ENCODE data around the gene GAS2L3.

GRCh38 chr12:100651108-100651507 lies 77.6 kb downstream of the GAS2L3 start:
- TF ChIP-seq CTCF (conservative IDR thresholded peaks at IDR 0.05 in 1 of 2, IDR thresholded peaks at IDR 0.05 in 1 of 2; ENCODE audit: extremely low read depth in 1 of 2, insufficient read depth in 1 of 2, low read depth in 1 of 2, low read length in 2 of 2) (peak in 1 of 2 donors; percentile 6), EZH2 (IDR thresholded peaks at IDR 0.05; ENCODE audit: borderline replicate concordance, low read length) (no peak)

All from mammary epithelial cell (primary cell).